Measurements from ENCODE around the gene STARD7.

GRCh38 chr2:96239091-96239490, 30.5 kb upstream of the STARD7 start:
- TF ChIP-seq CTCF (IDR thresholded peaks at IDR 0.05) = no peak
- TF ChIP-seq POLR2A (IDR thresholded peaks at IDR 0.05) = no peak

All from right lobe of liver (tissue), 4 donors.